CD4-positive, CD25-positive, alpha-beta regulatory T cell (primary cell): ENCODE results near the gene TUBGCP6. TPM values are rescaled to one million over a fixed set of nuclear protein-coding genes. Genes with fewer than 3 reads are reported as not detected.
A peak's percentile ranks its signal among the peaks of the same experiment; 100 is the strongest.

Experiments
- ATAC-seq, 2 donors: fragments of 150-1000 bp; cut with Tn5 transposase; one replicate each; pipeline ENCODE4 v1.10.0; 2021; ENCODE audit warnings: low read depth in 2 of 2, moderate number of reproducible peaks in 2 of 2, moderate library complexity in 1 of 2
- DNase-seq, 3 donors: peaks; one replicate each; pipeline versions ENCODE4 v3.0.0 to v3.0.0-alpha.2; 2012 to 2022; ENCODE audit warnings: mixed read lengths in 1 of 3
- H3K27ac ChIP-seq: one replicate; pipeline ENCODE4 v1.7.0; 2013; ENCODE audit warnings: mild to moderate bottlenecking, low read length; ENCODE audit not compliant: insufficient read depth, poor library complexity, severe bottlenecking
- H3K27me3 ChIP-seq: one replicate; pipeline ENCODE4 v1.7.0; 2013; ENCODE audit warnings: low read length; ENCODE audit not compliant: control insufficient read depth, insufficient read depth
- H3K36me3 ChIP-seq: one replicate; pipeline ENCODE4 v1.7.0; 2013; ENCODE audit warnings: mild to moderate bottlenecking, low read length, moderate library complexity; ENCODE audit not compliant: control insufficient read depth, insufficient read depth
- H3K4me1 ChIP-seq: 2 replicates; pipeline ENCODE4 v1.7.0; 2013; ENCODE audit warnings: mild to moderate bottlenecking, low read length; ENCODE audit not compliant: insufficient read depth, control insufficient read depth, poor library complexity, severe bottlenecking
- H3K4me3 ChIP-seq: one replicate; pipeline ENCODE4 v1.7.0; 2013; ENCODE audit warnings: low read depth, mild to moderate bottlenecking, low read length, moderate library complexity
- H3K9me3 ChIP-seq, 2 experiments: 1 replicate in 1 of 2; 2 replicates in 1 of 2; pipeline ENCODE4 v1.7.0; 2013; ENCODE audit warnings: low read length in 2 of 2, mild to moderate bottlenecking in 1 of 2, moderate library complexity in 1 of 2; ENCODE audit not compliant: control insufficient read depth in 2 of 2
- H3K27ac Mint-ChIP-seq, 3 donors: one replicate each; pipeline ENCODE4 v1.8.0; 2020 to 2022; ENCODE audit warnings: mild to moderate bottlenecking in 3 of 3, mixed read lengths in 3 of 3, moderate library complexity in 2 of 3
- H3K27me3 Mint-ChIP-seq: one replicate; pipeline ENCODE4 v1.8.0; 2022; ENCODE audit warnings: mild to moderate bottlenecking, mixed read lengths
- H3K36me3 Mint-ChIP-seq: one replicate; pipeline ENCODE4 v1.8.0; 2020; ENCODE audit warnings: mixed read lengths
- H3K4me1 Mint-ChIP-seq, 4 donors: one replicate each; pipeline ENCODE4 v1.8.0; 2020 to 2022; ENCODE audit warnings: mixed read lengths in 4 of 4, mild to moderate bottlenecking in 1 of 4
- H3K4me3 Mint-ChIP-seq, 4 donors: one replicate each; pipeline ENCODE4 v1.8.0; 2020 to 2022; ENCODE audit warnings: mild to moderate bottlenecking in 4 of 4, mixed read lengths in 4 of 4, moderate library complexity in 3 of 4
- H3K9me3 Mint-ChIP-seq, 7 donors: one replicate each; pipeline ENCODE4 v1.8.0; 2020 to 2022; ENCODE audit warnings: mixed read lengths in 7 of 7, mild to moderate bottlenecking in 3 of 7, moderate library complexity in 2 of 7
- polyA plus RNA-seq, 4 donors: library from polyadenylated mRNA; unstranded; fragments of 300-500 nt; fragmentation: Illumina TruSeq; gene quantifications; one replicate each; pipeline ENCODE4 v1.2.3, GENCODE V29; 2021
- total RNA-seq: library from RNA; stranded (reverse); gene quantifications from one replicate; pipeline ENCODE4 v1.2.3, GENCODE V29; 2022

The TUBGCP6 gene
- total and polyA plus RNA-seq, 5 donors from 2014 or later = 14.0 to 132 (median 14.2) TPM

- DNase-seq (no peak), ATAC-seq (no peak)
- Histone ChIP-seq H3K36me3 (peaks cover 70% of the 10 kb centered on the region), H3K27me3 (no peaks in the 10 kb centered on the region), H3K4me1 (no peaks in the 10 kb centered on the region), H3K9me3 (no peaks in the 10 kb centered on the region), H3K27ac (no peak overlapping the region), H3K4me3 (no peak overlapping the region)
- Mint-ChIP-seq H3K9me3 (no peaks in the 10 kb centered on the region), H3K27ac (no peak overlapping the region), H3K4me1 (peaks cover 0 to 3% (median 0%) of the 10 kb centered on the region in 4 donors), H3K4me3 (no peak overlapping the region), H3K27me3 (no peaks in the 10 kb centered on the region), H3K36me3 (peaks cover 16% of the 10 kb centered on the region)
Measured at GRCh38 chr22:50225200-50225969, 19.4 kb downstream of the TUBGCP6 start.

GRCh38 chr22:50224071-50224470, 20.8 kb downstream of the TUBGCP6 start:
- DNase-seq (no peak), ATAC-seq (no peak)
- no peaks in the 10 kb centered on the region for H3K9me3 ChIP-seq
- Mint-ChIP-seq H3K27me3 (no peaks in the 10 kb centered on the region), H3K4me3 (no peak overlapping the region), H3K4me1 (no peaks in the 10 kb centered on the region), H3K9me3 (no peaks in the 10 kb centered on the region), H3K27ac (peak overlapping the region in 1 of 3 donors; percentile 50), H3K36me3 (peaks cover 11% of the 10 kb centered on the region)
- H3K36me3 ChIP-seq = peaks cover 66% of the 10 kb centered on the region
- H3K4me3 ChIP-seq = no peak overlapping the region
- H3K27me3 ChIP-seq = no peaks in the 10 kb centered on the region
- no peaks in the 10 kb centered on the region for H3K4me1 ChIP-seq
- no peak overlapping the region for H3K27ac ChIP-seq

GRCh38 chr22:50222508-50222907, 22.3 kb downstream of the TUBGCP6 start:
- Histone ChIP-seq H3K4me3 (no peak overlapping the region), H3K27me3 (no peaks in the 10 kb centered on the region), H3K36me3 (peaks cover 56% of the 10 kb centered on the region), H3K27ac (no peak overlapping the region), H3K9me3 (no peaks in the 10 kb centered on the region), H3K4me1 (no peaks in the 10 kb centered on the region)
- Mint-ChIP-seq H3K4me1 (no peaks in the 10 kb centered on the region), H3K36me3 (peaks cover 8% of the 10 kb centered on the region), H3K4me3 (no peak overlapping the region), H3K27me3 (no peaks in the 10 kb centered on the region), H3K9me3 (no peaks in the 10 kb centered on the region), H3K27ac (no peak overlapping the region)
- DNase-seq (no peak), ATAC-seq (no peak)

- Mint-ChIP-seq H3K27ac (no peak overlapping the region), H3K4me1 (no peaks in the 10 kb centered on the region), H3K36me3 (peaks cover 8% of the 10 kb centered on the region), H3K9me3 (no peaks in the 10 kb centered on the region), H3K27me3 (no peaks in the 10 kb centered on the region), H3K4me3 (no peak overlapping the region)
- ATAC-seq = no peak
- DNase-seq = no peak
- H3K36me3 ChIP-seq = peaks cover 60% of the 10 kb centered on the region
- no peaks in the 10 kb centered on the region for H3K4me1 ChIP-seq
- H3K27ac ChIP-seq = no peak overlapping the region
- H3K9me3 ChIP-seq = no peaks in the 10 kb centered on the region
- H3K4me3 ChIP-seq = no peak overlapping the region
- no peaks in the 10 kb centered on the region for H3K27me3 ChIP-seq
Measured at GRCh38 chr22:50221410-50222300, 23.2 kb downstream of the TUBGCP6 start.

GRCh38 chr22:50220603-50221409, 24.0 kb downstream of the TUBGCP6 start:
- Mint-ChIP-seq H3K36me3 (peaks cover 12% of the 10 kb centered on the region), H3K27me3 (no peaks in the 10 kb centered on the region), H3K4me3 (peak overlapping the region in 1 of 4 donors; percentile 51), H3K27ac (no peak overlapping the region), H3K4me1 (no peaks in the 10 kb centered on the region), H3K9me3 (no peaks in the 10 kb centered on the region)
- Histone ChIP-seq H3K4me3 (no peak overlapping the region), H3K27ac (no peak overlapping the region), H3K9me3 (no peaks in the 10 kb centered on the region), H3K36me3 (peaks cover 65% of the 10 kb centered on the region), H3K27me3 (no peaks in the 10 kb centered on the region), H3K4me1 (no peaks in the 10 kb centered on the region)
- ATAC-seq = no peak
- DNase-seq = no peak

GRCh38 chr22:50219800-50220602, 24.8 kb downstream of the TUBGCP6 start:
- Mint-ChIP-seq H3K27me3 (no peaks in the 10 kb centered on the region), H3K4me3 (no peak overlapping the region), H3K4me1 (peaks cover 0 to 2% (median 0%) of the 10 kb centered on the region in 4 donors), H3K9me3 (no peaks in the 10 kb centered on the region), H3K27ac (no peak overlapping the region), H3K36me3 (peaks cover 16% of the 10 kb centered on the region)
- Histone ChIP-seq H3K27ac (no peak overlapping the region), H3K36me3 (peaks cover 65% of the 10 kb centered on the region), H3K9me3 (no peaks in the 10 kb centered on the region), H3K27me3 (no peaks in the 10 kb centered on the region), H3K4me3 (no peak overlapping the region), H3K4me1 (no peaks in the 10 kb centered on the region)
- DNase-seq (no peak), ATAC-seq (no peak)
